OCI-LY3 (cell line): Measurements from ENCODE around the gene OR5D14.

ENCODE experiments used
- H2AFZ ChIP-seq: fragments of 200-600, 300-600 bp; shearing (Covaris generic); 2 replicates; pipeline ENCODE4 v1.6.0; 2014; ENCODE audit warnings: antibody characterized with exemption, low read depth, low read length
- H3K27ac ChIP-seq: fragments of 200-600, 300-600 bp; sonication (generic); 2 replicates; pipeline ENCODE4 v1.5.1; 2014; ENCODE audit warnings: mild to moderate bottlenecking, low read length, moderate library complexity, mixed read lengths
- H3K27me3 ChIP-seq: fragments of 200-600, 300-600 bp; sonication (generic); 2 replicates; pipeline ENCODE4 v1.6.1; 2014; ENCODE audit warnings: low read depth, low read length, mixed read lengths
- H3K36me3 ChIP-seq: fragments of 200-600, 300-600 bp; sonication (generic); replicated peaks from 2 replicates; pipeline ENCODE3; 2014; ENCODE audit warnings: low read depth, low read length, mixed read lengths
- H3K4me1 ChIP-seq: fragments of 300-600, 200-600 bp; sonication (generic); 2 replicates; pipeline ENCODE4 v1.6.1; 2014; ENCODE audit warnings: low read length, mixed read lengths
- H3K4me2 ChIP-seq: fragments of 200-600, 300-600 bp; sonication (generic); 2 replicates; pipeline ENCODE4 v1.6.1; 2014; ENCODE audit warnings: low read length, mixed read lengths
- H3K4me3 ChIP-seq: fragments of 300-600, 200-600 bp; sonication (generic); 2 replicates; pipeline ENCODE4 v1.5.1; 2014; ENCODE audit warnings: antibody characterized with exemption, mild to moderate bottlenecking, low read length, moderate library complexity
- H3K79me2 ChIP-seq: fragments of 300-600, 200-600 bp; shearing (Covaris generic); 2 replicates; pipeline ENCODE4 v1.6.1; 2014; ENCODE audit warnings: mild to moderate bottlenecking, low read length, mixed read lengths
- H3K9ac ChIP-seq: fragments of 300-600, 200-600 bp; shearing (Covaris generic); 2 replicates; pipeline ENCODE4 v1.6.0; 2014; ENCODE audit warnings: mild to moderate bottlenecking, low read length, moderate library complexity
- H3K9me3 ChIP-seq: fragments of 200-600, 300-600 bp; shearing (Covaris generic); 2 replicates; pipeline ENCODE4 v1.6.1; 2014; ENCODE audit warnings: low read length, mixed read lengths; ENCODE audit not compliant: insufficient read depth
- H4K20me1 ChIP-seq: fragments of 200-600, 300-600 bp; sonication (generic); 2 replicates; pipeline ENCODE4 v1.6.1; 2016; ENCODE audit warnings: low read length, mixed read lengths; ENCODE audit not compliant: insufficient read depth
- CTCF ChIP-seq: fragments of 200-600, 300-600 bp; sonication (generic); IDR thresholded peaks from 2 replicates; pipeline ENCODE4 v1.5.1; 2014; ENCODE audit warnings: antibody characterized with exemption, low read length, low read depth
- EZH2phosphoT487 ChIP-seq: fragments of 200-600 bp; shearing (Covaris generic); IDR thresholded peaks from 2 replicates; pipeline ENCODE4 v1.6.1; 2018; ENCODE audit warnings: antibody characterized with exemption, mixed run types, low read depth

Gene OR5D14

GRCh38 chr11:55795256-55795655, at the start of gene OR5D14:
Gene OR5D14, plus strand, starts transcription at chr11:55795556. Its CDS starts 0 bp downstream, at chr11:55795556.
- Histone ChIP-seq H3K9me3 (no peaks in the 10 kb centered on the region), H3K4me2 (no peak within 1 kb of the TSS), H2AFZ (no peak within 1 kb of the TSS), H3K27me3 (no peaks in the 10 kb centered on the region), H3K4me3 (no peak within 1 kb of the TSS), H4K20me1 (no peaks in the 10 kb centered on the region), H3K27ac (no peak within 1 kb of the TSS), H3K4me1 (no peaks in the 10 kb centered on the region), H3K9ac (no peak within 1 kb of the TSS), H3K79me2 (no peaks in the 10 kb centered on the region), H3K36me3 (no peaks in the 10 kb centered on the region)
- TF ChIP-seq EZH2phosphoT487: no peak
- TF ChIP-seq CTCF: no peak

- Histone ChIP-seq H3K79me2 (no peaks in the 10 kb centered on the region), H3K9ac (no peak within 1 kb of the TSS), H3K36me3 (no peaks in the 10 kb centered on the region), H4K20me1 (no peaks in the 10 kb centered on the region), H3K27ac (no peak within 1 kb of the TSS), H2AFZ (no peak within 1 kb of the TSS), H3K4me3 (no peak within 1 kb of the TSS), H3K9me3 (no peaks in the 10 kb centered on the region), H3K4me2 (no peak within 1 kb of the TSS), H3K4me1 (no peaks in the 10 kb centered on the region), H3K27me3 (no peaks in the 10 kb centered on the region)
- TF ChIP-seq EZH2phosphoT487 (no peak), CTCF (no peak)
These were observed 22.2 kb upstream of the OR5D14 start, which contains the start of gene OR5D13 for GRCh38 chr11:55773138-55773537. Gene OR5D13, plus strand, starts transcription at chr11:55773438. Its CDS starts 0 bp downstream, at chr11:55773438.

GRCh38 chr11:55791606-55792005, 3.8 kb upstream of the OR5D14 start:
- Histone ChIP-seq H3K27me3 (no peaks in the 10 kb centered on the region), H3K79me2 (no peaks in the 10 kb centered on the region), H3K27ac (no peak overlapping the region), H3K36me3 (no peaks in the 10 kb centered on the region), H3K4me1 (no peaks in the 10 kb centered on the region), H3K4me2 (no peak overlapping the region), H4K20me1 (no peaks in the 10 kb centered on the region), H3K9me3 (no peaks in the 10 kb centered on the region), H3K4me3 (no peak overlapping the region), H3K9ac (no peak overlapping the region), H2AFZ (no peak overlapping the region)
- TF ChIP-seq EZH2phosphoT487: no peak
- no peak for TF ChIP-seq CTCF

- H3K9ac ChIP-seq: no peak overlapping the region
- no peaks in the 10 kb centered on the region for H3K36me3 ChIP-seq
- no peak overlapping the region for H3K4me2 ChIP-seq
- H2AFZ ChIP-seq: no peak overlapping the region
- H3K9me3 ChIP-seq: no peaks in the 10 kb centered on the region
- no peaks in the 10 kb centered on the region for H3K4me1 ChIP-seq
- no peaks in the 10 kb centered on the region for H3K27me3 ChIP-seq
- H3K4me3 ChIP-seq: no peak overlapping the region
- no peak for TF ChIP-seq CTCF
- no peak for TF ChIP-seq EZH2phosphoT487
- H3K27ac ChIP-seq: no peak overlapping the region
- H3K79me2 ChIP-seq: no peaks in the 10 kb centered on the region
- H4K20me1 ChIP-seq: no peaks in the 10 kb centered on the region
These were observed 2.0 kb upstream of the OR5D14 start for GRCh38 chr11:55793321-55793720.
